HG02870 (cell line): ENCODE results near the gene CHMP5.
"Not testable (repeated sequence)": the region's sequence is repeated elsewhere in the genome, so short reads cannot be mapped to it uniquely, and the experiment has no call there.

Source experiments
- ATAC-seq: cut with Tn5 transposase; IDR thresholded peaks from one replicate; pipeline ENCODE4 v1.9.1; 2021; ENCODE audit warnings: mild to moderate bottlenecking, moderate library complexity; ENCODE audit not compliant: unreplicated experiment

Gene CHMP5

GRCh38 chr9:33310748-33311147 lies 45.9 kb downstream of the CHMP5 start:
- no peak for ATAC-seq

- ATAC-seq = no peak
Measured at GRCh38 chr9:33311953-33312352, 47.1 kb downstream of the CHMP5 start.

- ATAC-seq = no peak
Measured at GRCh38 chr9:33315371-33315770, 50.5 kb downstream of the CHMP5 start.

- ATAC-seq = not testable (repeated sequence)
Measured at GRCh38 chr9:33317136-33317535, 52.3 kb downstream of the CHMP5 start.

GRCh38 chr9:33318225-33318624 lies 53.4 kb downstream of the CHMP5 start:
- ATAC-seq = no peak

GRCh38 chr9:33318781-33319180 lies 53.9 kb downstream of the CHMP5 start:
- ATAC-seq = no peak

GRCh38 chr9:33320230-33320567 lies 55.4 kb downstream of the CHMP5 start:
- ATAC-seq = no peak

- ATAC-seq = no peak
Measured at GRCh38 chr9:33320568-33321261, 55.9 kb downstream of the CHMP5 start.

- no peak for ATAC-seq
Measured at GRCh38 chr9:33329117-33329563, 64.3 kb downstream of the CHMP5 start.

GRCh38 chr9:33329979-33330378 lies 65.1 kb downstream of the CHMP5 start:
- no peak for ATAC-seq

GRCh38 chr9:33331377-33331891 lies 66.6 kb downstream of the CHMP5 start:
- no peak for ATAC-seq
